Transverse colon (tissue), 4 donors: ENCODE data around the gene KIF1C. TPM values are rescaled to one million over a fixed set of nuclear protein-coding genes. Genes with fewer than 3 reads are reported as not detected.
A peak's percentile ranks its signal among the peaks of the same experiment; 100 is the strongest.
"Not testable (repeated sequence)": the region's sequence is repeated elsewhere in the genome, so short reads cannot be mapped to it uniquely, and the experiment has no call there.

Source experiments
- DNase-seq: peaks from one replicate; pipeline ENCODE4 v3.0.0-alpha.2; 2019
- H3K27ac ChIP-seq, 4 donors: fragments of 200-600 bp; sonication (generic); 2 replicates each; pipeline ENCODE4 v1.5.1; 2016 to 2018; ENCODE audit warnings: inconsistent platforms in 4 of 4
- H3K27me3 ChIP-seq: fragments of 200-600 bp; sonication (generic); 2 replicates; pipeline ENCODE4 v1.5.1; 2017; ENCODE audit warnings: inconsistent platforms
- H3K36me3 ChIP-seq, 4 donors: fragments of 200-600 bp; sonication (generic); 2 replicates each; pipeline ENCODE4 v1.5.1; 2017 to 2019; ENCODE audit warnings: inconsistent platforms in 4 of 4
- H3K4me1 ChIP-seq, 4 donors: fragments of 200-600 bp; sonication (generic); 2 replicates each; pipeline ENCODE4 v1.5.1; 2017 to 2020; ENCODE audit warnings: inconsistent platforms in 4 of 4
- H3K4me3 ChIP-seq, 4 donors: fragments of 200-600 bp; sonication (generic); 1 replicate in 1 of 4; 2 replicates in 3 of 4; pipeline versions ENCODE4 v1.5.1 to v1.6.1; 2017 to 2019; ENCODE audit warnings: inconsistent platforms in 4 of 4
- H3K9me3 ChIP-seq, 2 donors: fragments of 200-600 bp; sonication (generic); 2 replicates each; pipeline ENCODE4 v1.5.1; 2017 to 2019; ENCODE audit warnings: inconsistent platforms in 2 of 2
- EP300 ChIP-seq: sonication (generic); formaldehyde crosslinking; IDR thresholded peaks from one replicate; pipeline ENCODE4 v1.6.1; 2017; ENCODE audit warnings: antibody characterized with exemption, low read depth
- POLR2A ChIP-seq: fragments of 450-650 bp; IDR thresholded peaks from one replicate; pipeline ENCODE4 v1.6.1; 2016; ENCODE audit warnings: antibody characterized with exemption, mild to moderate bottlenecking, moderate library complexity
- POLR2AphosphoS5 ChIP-seq, 3 donors: sonication (generic); formaldehyde crosslinking; IDR thresholded peaks; one replicate each; pipeline ENCODE4 v1.6.1; 2016; ENCODE audit warnings: antibody characterized with exemption in 3 of 3
- WGBS, 2 donors: methylation state at CpG; one replicate each; pipeline ENCODE4 v1.1.5; 2018; ENCODE audit warnings: low coverage in 1 of 2; 5-methylcytosine and 5-hydroxymethylcytosine counted together
- in situ Hi-C, 4 donors: fragments of 200-750 bp; cut with MboI; loops; one replicate each; pipeline versions ENCODE4 v1.15.0 to v1.15.1; 2017; ENCODE audit warnings: low sequenced_read_pairs in 3 of 4, low pct_ligation_motif_present in 1 of 4, low pct_unique_long_range_greater_than_20kb in 1 of 4
- intact Hi-C: fragments of 100-400 bp; cut with DNase I; formaldehyde crosslinking; loops from one replicate; pipeline ENCODE4 v1.15.1; 2023; ENCODE audit warnings: low total_unique reads
- total RNA-seq, 4 donors: library from RNA; depleted of rRNA; stranded (reverse); fragments of >200 nt; gene quantifications; one replicate each; pipeline ENCODE4 v1.1.0, GENCODE V29; 2016
- TF ChIP-seq, protein P1 (sequence below), 5 experiments: fragments of 200-600 bp in 3 of 5; fragments of 450-650 bp in 2 of 5; sonication (generic) in 3 of 5; IDR thresholded peaks; 1 replicate in 2 of 5; 2 replicates in 3 of 5; pipeline ENCODE4 v1.5.1; 2016 to 2017; ENCODE audit warnings: antibody characterized with exemption in 5 of 5, inconsistent platforms in 3 of 5, mild to moderate bottlenecking in 2 of 5, moderate library complexity in 1 of 5

Gene KIF1C
- total RNA-seq, 4 donors from 2014 or later: 106 to 125 (median 114) TPM

DNA sequence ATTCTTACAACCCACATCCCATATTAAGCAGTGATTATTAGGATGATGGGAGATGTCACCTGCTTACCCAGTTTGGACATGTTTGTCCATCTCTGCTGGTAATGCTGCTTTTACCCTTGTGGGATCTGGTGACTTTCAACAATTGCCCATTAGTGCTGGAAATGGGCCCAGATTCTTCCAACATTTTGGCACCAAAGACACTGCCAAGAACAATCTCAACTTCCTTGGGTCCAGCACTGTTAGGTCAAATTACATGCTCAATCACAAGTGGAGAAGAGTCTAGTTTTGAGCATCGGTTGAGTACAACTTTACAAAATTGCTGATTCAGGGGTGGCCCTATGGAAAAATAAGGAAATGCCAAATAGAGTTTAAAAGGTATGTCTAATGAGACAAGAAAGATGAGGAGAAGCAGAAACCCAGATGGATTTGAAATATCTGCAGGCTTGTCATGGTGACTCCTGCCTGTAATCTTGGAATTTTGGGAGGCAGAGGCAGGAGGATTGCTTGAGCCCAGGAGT lies 67.5 kb downstream of the KIF1C start:
- WGBS, 2 donors: 63 to 78% methylated on average over 1 of the region's 1 CpG
- in situ Hi-C loops: loop anchor here in 3 of 4 donors (5.0 to 25.0 kb wide), 3 partner anchors 33 to 153 kb away; partner anchors contain the start of gene CHRNE (in 2 of the 3)

DNA sequence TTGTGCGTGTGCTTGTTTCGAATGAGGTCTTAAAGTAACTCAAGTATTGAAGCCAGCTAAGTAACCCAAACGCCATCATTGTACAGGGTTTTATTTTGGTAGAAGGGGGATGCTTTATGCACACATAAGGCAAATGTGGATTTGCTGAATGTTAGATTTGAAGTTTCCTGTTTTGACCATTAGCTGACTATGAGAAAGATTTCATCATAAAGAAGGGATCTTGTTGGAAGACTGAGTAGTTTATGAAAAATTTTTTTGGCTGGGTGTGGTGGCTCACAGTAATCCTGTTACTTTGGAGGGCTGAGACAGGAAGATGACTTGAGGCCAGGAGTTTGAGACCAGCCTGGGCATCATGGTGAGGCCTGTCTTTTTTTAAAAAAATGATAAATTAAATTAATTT lies 70.5 kb downstream of the KIF1C start:
- no peak for DNase-seq
- TF ChIP-seq EP300: no peak
- TF ChIP-seq, protein P1, sequence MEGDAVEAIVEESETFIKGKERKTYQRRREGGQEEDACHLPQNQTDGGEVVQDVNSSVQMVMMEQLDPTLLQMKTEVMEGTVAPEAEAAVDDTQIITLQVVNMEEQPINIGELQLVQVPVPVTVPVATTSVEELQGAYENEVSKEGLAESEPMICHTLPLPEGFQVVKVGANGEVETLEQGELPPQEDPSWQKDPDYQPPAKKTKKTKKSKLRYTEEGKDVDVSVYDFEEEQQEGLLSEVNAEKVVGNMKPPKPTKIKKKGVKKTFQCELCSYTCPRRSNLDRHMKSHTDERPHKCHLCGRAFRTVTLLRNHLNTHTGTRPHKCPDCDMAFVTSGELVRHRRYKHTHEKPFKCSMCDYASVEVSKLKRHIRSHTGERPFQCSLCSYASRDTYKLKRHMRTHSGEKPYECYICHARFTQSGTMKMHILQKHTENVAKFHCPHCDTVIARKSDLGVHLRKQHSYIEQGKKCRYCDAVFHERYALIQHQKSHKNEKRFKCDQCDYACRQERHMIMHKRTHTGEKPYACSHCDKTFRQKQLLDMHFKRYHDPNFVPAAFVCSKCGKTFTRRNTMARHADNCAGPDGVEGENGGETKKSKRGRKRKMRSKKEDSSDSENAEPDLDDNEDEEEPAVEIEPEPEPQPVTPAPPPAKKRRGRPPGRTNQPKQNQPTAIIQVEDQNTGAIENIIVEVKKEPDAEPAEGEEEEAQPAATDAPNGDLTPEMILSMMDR (IDR thresholded peaks at IDR 0.05): no peak
- no peak for TF ChIP-seq POLR2AphosphoS5 (IDR thresholded peaks at IDR 0.05)
- no peak for TF ChIP-seq POLR2A
- no peak overlapping the region for H3K27ac ChIP-seq
- no peaks in the 10 kb centered on the region for H3K4me1 ChIP-seq
- H3K4me3 ChIP-seq: no peak overlapping the region
- no peaks in the 10 kb centered on the region for H3K36me3 ChIP-seq
- in situ Hi-C loops (loop anchor here in 3 of 4 donors (5.0 to 25.0 kb wide), 3 partner anchors 36 to 156 kb away; partner anchors contain the start of gene CHRNE (in 2 of the 3)), intact Hi-C loops (loop anchor here (5.0 to 10.0 kb wide), 2 partner anchors 36 to 93 kb away; no protein-coding TSS in a partner anchor)
- H3K9me3 ChIP-seq: no peaks in the 10 kb centered on the region
- H3K27me3 ChIP-seq: no peaks in the 10 kb centered on the region
- WGBS, 2 donors: 87 to 89% methylated on average over 3 of the region's 3 CpGs

More for the DNA sequence above, 67.5 kb downstream of the KIF1C start:
- Histone ChIP-seq H3K4me3 (no peak overlapping the region), H3K27ac (no peak overlapping the region), H3K9me3 (no peaks in the 10 kb centered on the region), H3K27me3 (no peaks in the 10 kb centered on the region), H3K36me3 (no peaks in the 10 kb centered on the region), H3K4me1 (peaks cover 0 to 7% (median 0%) of the 10 kb centered on the region in 4 donors)
- TF ChIP-seq POLR2A (no peak), EP300 (no peak), POLR2AphosphoS5 (IDR thresholded peaks at IDR 0.05) (no peak)
- TF ChIP-seq, protein P1 (IDR thresholded peaks at IDR 0.05): no peak
- DNase-seq: no peak
- intact Hi-C loops: loop anchor here (5.0 to 10.0 kb wide), 2 partner anchors 33 to 90 kb away; no protein-coding TSS in a partner anchor

DNA sequence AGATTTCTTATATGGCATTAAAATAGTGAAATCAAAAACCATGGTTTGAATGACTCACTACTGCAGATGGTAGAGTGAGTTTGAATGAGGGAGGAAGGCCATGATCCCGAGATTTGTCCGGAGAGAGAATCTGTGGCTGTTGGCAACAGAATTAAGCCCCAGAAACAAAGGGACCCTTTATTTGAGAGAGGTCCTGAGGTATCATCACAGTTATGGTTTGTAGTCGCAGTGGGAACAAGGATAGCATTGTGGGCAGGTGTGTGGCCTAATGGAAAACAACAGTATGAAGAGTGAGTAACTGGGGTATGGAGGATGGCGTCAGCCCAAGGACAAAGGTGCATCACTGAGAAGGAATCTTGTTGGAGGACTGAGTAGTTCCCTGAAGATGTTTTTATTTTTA lies 72.0 kb downstream of the KIF1C start:
- no peaks in the 10 kb centered on the region for H3K36me3 ChIP-seq
- TF ChIP-seq, protein P1 (IDR thresholded peaks at IDR 0.05): no peak
- TF ChIP-seq POLR2AphosphoS5 (IDR thresholded peaks at IDR 0.05) (no peak), POLR2A (no peak), EP300 (no peak)
- no peak for DNase-seq
- 77 to 79% methylated on average over 4 of the region's 4 CpGs for WGBS, 2 donors
- intact Hi-C loops: loop anchor here (5.0 to 10.0 kb wide), 2 partner anchors 37 to 95 kb away; no protein-coding TSS in a partner anchor
- no peak overlapping the region for H3K27ac ChIP-seq
- in situ Hi-C loops: loop anchor here in 3 of 4 donors (5.0 to 25.0 kb wide), 3 partner anchors 37 to 157 kb away; partner anchors contain the start of gene CHRNE (in 2 of the 3)
- H3K27me3 ChIP-seq: no peaks in the 10 kb centered on the region
- H3K9me3 ChIP-seq: no peaks in the 10 kb centered on the region
- H3K4me1 ChIP-seq: no peaks in the 10 kb centered on the region
- H3K4me3 ChIP-seq: no peak overlapping the region

DNA sequence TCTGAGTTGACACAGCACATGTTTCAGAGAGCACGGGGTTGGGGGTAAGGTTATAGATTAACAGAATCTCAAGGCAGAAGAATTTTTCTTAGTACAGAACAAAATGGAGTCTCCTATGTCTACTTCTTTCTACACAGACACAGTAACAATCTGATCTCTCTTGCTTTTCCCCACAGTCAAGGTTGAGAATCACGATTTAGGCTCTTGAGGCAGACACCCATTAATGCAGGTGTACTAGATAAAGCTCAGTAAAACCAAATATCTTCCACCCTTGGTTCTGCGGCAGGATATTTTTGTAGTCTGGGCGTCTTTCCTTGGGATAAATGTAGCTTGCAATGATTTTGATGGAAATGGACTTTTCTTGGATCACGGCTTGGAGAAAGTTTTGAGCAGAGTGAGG lies 77.7 kb downstream of the KIF1C start:
- H3K27me3 ChIP-seq, intact Hi-C loops, in situ Hi-C loops, H3K4me3 ChIP-seq, H3K9me3 ChIP-seq, DNase-seq, H3K36me3 ChIP-seq, H3K27ac ChIP-seq: not testable (repeated sequence)
- peaks cover 5 to 20% (median 11%) of the 10 kb centered on the region in 4 donors for H3K4me1 ChIP-seq
- 94 to 95% methylated on average over 4 of the region's 5 CpGs for WGBS, 2 donors

DNA sequence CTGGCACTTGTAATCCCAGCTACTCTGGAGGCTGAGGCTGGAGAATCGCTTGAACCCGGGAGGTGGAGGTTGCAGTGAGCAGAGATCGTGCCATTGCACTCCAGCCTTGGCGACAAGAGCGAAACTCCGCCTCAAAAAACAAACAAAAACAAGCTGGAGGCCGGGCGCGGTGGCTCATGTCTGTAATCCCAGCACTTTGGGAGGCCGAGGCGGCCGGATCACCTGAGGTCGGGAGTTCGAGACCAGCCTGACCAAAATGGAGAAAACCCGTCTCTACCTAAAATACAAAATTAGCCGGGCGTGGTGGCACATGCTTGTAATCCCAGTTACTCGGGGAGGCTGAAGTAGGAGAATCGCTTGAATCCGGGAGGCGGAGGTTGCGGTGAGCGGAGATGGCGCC lies 79.5 kb downstream of the KIF1C start:
- in situ Hi-C loops, H3K27me3 ChIP-seq, H3K36me3 ChIP-seq, H3K9me3 ChIP-seq, DNase-seq, intact Hi-C loops: not testable (repeated sequence)
- peaks cover 5 to 20% (median 11%) of the 10 kb centered on the region in 4 donors for H3K4me1 ChIP-seq
- peak overlapping the region in 1 of 4 donors; percentile 76 for H3K4me3 ChIP-seq
- peak overlapping the region; percentile 85 to 89 (median 87) for H3K27ac ChIP-seq
- WGBS, 2 donors: 93 to 95% methylated on average over 4 to 24 of the region's 24 CpGs
